SK-N-SH treated with all-trans-retinoic acid at 6 μM for 48 hours (cell line): Measurements from ENCODE around the gene TSHZ2.

Experiments used
- RARB ChIP-seq: fragments of 250-450 bp; sonication (Bioruptor Pico); IDR thresholded peaks from 2 replicates; pipeline ENCODE4 v1.8.0; 2021; ENCODE audit warnings: mild to moderate bottlenecking, moderate library complexity
- TOX ChIP-seq: fragments of 250-450 bp; sonication (Bioruptor Pico); IDR thresholded peaks from 2 replicates; pipeline ENCODE4 v1.8.0; 2021; ENCODE audit warnings: mild to moderate bottlenecking, moderate library complexity, borderline replicate concordance
- ZFP30 ChIP-seq: fragments of 450-650 bp; formaldehyde crosslinking; IDR thresholded peaks from 2 replicates; pipeline ENCODE4 v1.5.0; 2022; ENCODE audit warnings: mild to moderate bottlenecking, moderate library complexity

DNA sequence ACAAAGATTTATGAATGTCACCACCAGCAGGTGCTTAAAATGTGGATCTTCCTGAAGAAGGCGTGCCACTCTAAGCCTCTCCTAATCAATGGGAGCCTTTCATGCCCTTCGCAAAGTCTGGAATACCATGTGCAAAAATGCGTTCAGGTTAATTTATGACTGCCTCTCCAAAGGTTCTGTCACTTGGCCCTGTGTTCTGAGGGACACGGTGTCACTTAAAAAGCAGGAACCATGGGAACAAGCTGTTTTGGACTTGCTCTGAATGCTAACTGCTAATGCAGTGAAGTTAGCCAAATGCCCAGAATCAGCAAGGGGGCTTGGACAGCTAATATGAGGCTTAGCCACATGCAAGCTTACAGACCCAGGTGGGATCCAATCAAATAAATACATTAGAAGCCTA lies 250.3 kb downstream of the TSHZ2 start:
- TF ChIP-seq TOX (CRISPR knock-in tag), result no peak
- no peak for TF ChIP-seq RARB (CRISPR knock-in tag)
- TF ChIP-seq ZFP30 (CRISPR knock-in tag), result no peak
